ENCODE data around the gene RCOR1. TPM values are rescaled to one million over a fixed set of nuclear protein-coding genes. Genes with fewer than 3 reads are reported as not detected.

Gene RCOR1
- total RNA-seq, 2 experiments from 2014 or later = 16.1 to 16.2 TPM

GRCh38 chr14:102774391-102775153 lies 182.1 kb downstream of the RCOR1 start:
- H3K4me3 Mint-ChIP-seq = peak overlapping the region; percentile 28
- peak; percentile 70 for DNase-seq
- POLR2A ChIA-PET = interaction anchor here (0.6 to 1.9 kb wide), 4 partner anchors 32 to 274 kb away, joined by 3 to 5 read pairs (median 3); no protein-coding TSS in a partner anchor

GRCh38 chr14:102775855-102776760 lies 183.7 kb downstream of the RCOR1 start:
- Mint-ChIP-seq H3K27me3 (no peaks in the 10 kb centered on the region), H3K4me3 (peak overlapping the region; percentile 67), H3K27ac (peak overlapping the region; percentile 91), H3K36me3 (ENCODE audit: low read depth) (peaks cover 27% of the 10 kb centered on the region), H3K4me1 (ENCODE audit: low read depth) (peaks cover 49% of the 10 kb centered on the region), H3K9me3 (no peaks in the 10 kb centered on the region)
- POLR2A ChIA-PET = interaction anchor here (1.9 kb wide), 1 partner anchor 30 kb away, joined by 5 read pairs; no protein-coding TSS in a partner anchor
- intact Hi-C loops (cut with micrococcal nuclease) = loop anchor here (5.0 kb wide), 1 partner anchor 41 kb away; no protein-coding TSS in a partner anchor
- TF ChIP-seq CTCF (IDR thresholded peaks at IDR 0.05) = no peak
- DNase-seq (peak; percentile 28), ATAC-seq (no peak)
- CTCF ChIA-PET = interaction anchor here (1.3 to 1.5 kb wide), 2 partner anchors 81 to 83 kb away, joined by 3 to 4 read pairs; no protein-coding TSS in a partner anchor

More at GRCh38 chr14:102774391-102775153, 182.1 kb downstream of the RCOR1 start:
- ATAC-seq = peak; percentile 45
- Mint-ChIP-seq H3K4me1 (ENCODE audit: low read depth) (peaks cover 36% of the 10 kb centered on the region), H3K9me3 (no peaks in the 10 kb centered on the region), H3K27ac (peak overlapping the region; percentile 85), H3K27me3 (no peaks in the 10 kb centered on the region), H3K36me3 (ENCODE audit: low read depth) (peaks cover 14% of the 10 kb centered on the region)
- TF ChIP-seq CTCF (IDR thresholded peaks at IDR 0.05) = peak; percentile 68
- CTCF ChIA-PET = interaction anchor here (0.8 to 1.9 kb wide), 11 partner anchors 9 to 150 kb away, joined by 3 to 9 read pairs (median 5); no protein-coding TSS in a partner anchor
- intact Hi-C loops (cut with micrococcal nuclease) = loop anchor here (5.0 kb wide), 1 partner anchor 43 kb away; no protein-coding TSS in a partner anchor

GRCh38 chr14:102776761-102777710 lies 184.6 kb downstream of the RCOR1 start, which contains the start of gene TRAF3:
Gene TRAF3, plus strand, starts transcription at chr14:102777449. Its CDS starts 92,753 bp downstream, at chr14:102870202.
- Mint-ChIP-seq H3K9me3 (no peaks in the 10 kb centered on the region), H3K4me1 (ENCODE audit: low read depth) (peaks cover 52% of the 10 kb centered on the region), H3K27ac (peak within 1 kb of the TSS; percentile 91), H3K36me3 (ENCODE audit: low read depth) (peaks cover 28% of the 10 kb centered on the region), H3K4me3 (peak within 1 kb of the TSS; percentile 85), H3K27me3 (no peaks in the 10 kb centered on the region)
- ChIA-PET POLR2A (no interaction called here), CTCF (no interaction called here)
- no peak for TF ChIP-seq CTCF (IDR thresholded peaks at IDR 0.05)
- DNase-seq (peak; percentile 77), ATAC-seq (peak; percentile 70)
- intact Hi-C loops (cut with micrococcal nuclease) = loop anchor here (5.0 kb wide), 1 partner anchor 40 kb away; no protein-coding TSS in a partner anchor

- peak overlapping the region; percentile 90 for H3K27ac Mint-ChIP-seq
- peak overlapping the region; percentile 85 for H3K4me3 Mint-ChIP-seq
- no peaks in the 10 kb centered on the region for H3K27me3 Mint-ChIP-seq
- DNase-seq = no peak
- H3K9me3 Mint-ChIP-seq = no peaks in the 10 kb centered on the region
- H3K36me3 Mint-ChIP-seq (ENCODE audit: low read depth) = peaks cover 28% of the 10 kb centered on the region
- TF ChIP-seq CTCF (IDR thresholded peaks at IDR 0.05) = no peak
- ChIA-PET POLR2A (interaction anchor here (0.6 to 1.0 kb wide), 4 partner anchors 9 to 45 kb away, joined by 3 to 6 read pairs (median 3); no protein-coding TSS in a partner anchor), CTCF (no interaction called here)
- H3K4me1 Mint-ChIP-seq (ENCODE audit: low read depth) = peaks cover 57% of the 10 kb centered on the region
- intact Hi-C loops (cut with micrococcal nuclease) = loop anchor here (5.0 kb wide), 1 partner anchor 39 kb away; no protein-coding TSS in a partner anchor
- ATAC-seq = peak; percentile 26
These were observed 185.4 kb downstream of the RCOR1 start for GRCh38 chr14:102777711-102778337.
